GM21367 (cell line): Measurements from ENCODE around the gene CCR3.

Source experiments
- ATAC-seq: cut with Tn5 transposase; IDR thresholded peaks from one replicate; pipeline ENCODE4 v1.9.1; 2021; ENCODE audit not compliant: unreplicated experiment

The CCR3 gene

GRCh38 chr3:46218196-46218709 is 24.0 kb upstream of the CCR3 start:
- no peak for ATAC-seq

GRCh38 chr3:46221391-46221790 is 20.9 kb upstream of the CCR3 start:
- no peak for ATAC-seq

GRCh38 chr3:46221938-46222337 is 20.3 kb upstream of the CCR3 start:
- ATAC-seq, result no peak

GRCh38 chr3:46222435-46223161 is 19.7 kb upstream of the CCR3 start:
- ATAC-seq, result no peak

GRCh38 chr3:46228260-46229242 is 13.7 kb upstream of the CCR3 start:
- no peak for ATAC-seq

- no peak for ATAC-seq
These were observed 10.9 kb upstream of the CCR3 start for GRCh38 chr3:46231323-46231722.

GRCh38 chr3:46233194-46233593 is 9.1 kb upstream of the CCR3 start:
- ATAC-seq, result no peak

- no peak for ATAC-seq
These were observed 6.8 kb upstream of the CCR3 start for GRCh38 chr3:46235425-46235824.

GRCh38 chr3:46236294-46237054 is 5.8 kb upstream of the CCR3 start:
- no peak for ATAC-seq

GRCh38 chr3:46238386-46238785 is 3.9 kb upstream of the CCR3 start:
- no peak for ATAC-seq

- ATAC-seq, result no peak
These were observed 2.8 kb upstream of the CCR3 start for GRCh38 chr3:46239301-46239938.

GRCh38 chr3:46239952-46240351 is 2.3 kb upstream of the CCR3 start:
- ATAC-seq, result no peak

- no peak for ATAC-seq
These were observed 1.3 kb downstream of the CCR3 start for GRCh38 chr3:46243560-46243959.

- ATAC-seq, result no peak
These were observed 2.9 kb downstream of the CCR3 start for GRCh38 chr3:46245146-46245545.

- ATAC-seq, result no peak
These were observed 10.7 kb downstream of the CCR3 start for GRCh38 chr3:46252980-46253379.

GRCh38 chr3:46258525-46258924 is 16.3 kb downstream of the CCR3 start:
- no peak for ATAC-seq

- no peak for ATAC-seq
These were observed 19.8 kb downstream of the CCR3 start for GRCh38 chr3:46261926-46262594.

- ATAC-seq, result no peak
These were observed 21.7 kb downstream of the CCR3 start for GRCh38 chr3:46264002-46264401.

- ATAC-seq, result no peak
These were observed 24.3 kb downstream of the CCR3 start for GRCh38 chr3:46266598-46266997.

- ATAC-seq, result no peak
These were observed 27.3 kb downstream of the CCR3 start for GRCh38 chr3:46269556-46269955.
